IMR-90 (cell line): ENCODE results near the gene ZDHHC8. TPM values are rescaled to one million over a fixed set of nuclear protein-coding genes. Genes with fewer than 3 reads are reported as not detected.

Source experiments
- ATAC-seq: fragments of 200-7000 bp; cut with Tn5 transposase; 2 replicates; pipeline ENCODE4 v1.9.1; 2020; ENCODE audit warnings: low read depth, mild to moderate bottlenecking, moderate library complexity
- BruUV-seq: library from RNA; stranded (reverse); fragments of 400-500 nt; replicated peaks from 2 replicates; lab custom pipeline; 2021; lab: Mats Ljungman, UMichigan
- CTCF ChIA-PET: fragments of 300-600 bp; formaldehyde crosslinking; extraction: SDS; loops from one replicate; lab custom pipeline; 2021; ENCODE audit warnings: antibody characterized with exemption; lab: Yijun Ruan, JAX
- POLR2A ChIA-PET: fragments of 300-600 bp; sonication (Branson Sonifier 250); formaldehyde crosslinking; loops from one replicate; lab custom pipeline; 2022; ENCODE audit warnings: antibody characterized with exemption; ENCODE audit not compliant: unreplicated experiment; lab: Charles Lee
- DNase-seq: peaks from one replicate; pipeline ENCODE4 v3.0.0; 2013
- H2AFZ ChIP-seq: replicated peaks from 2 replicates; pipeline ENCODE3; 2013; ENCODE audit warnings: low read length, mild to moderate bottlenecking; ENCODE audit not compliant: poor library complexity
- H2AK5ac ChIP-seq: 2 replicates; pipeline ENCODE4 v1.6.1; 2013; ENCODE audit warnings: low read depth, low read length, inconsistent platforms
- H2AK9ac ChIP-seq: replicated peaks from 2 replicates; pipeline ENCODE3; 2013; ENCODE audit warnings: mild to moderate bottlenecking, low read depth, low read length, moderate library complexity; ENCODE audit not compliant: poor library complexity
- H2BK120ac ChIP-seq: 2 replicates; pipeline ENCODE4 v1.6.1; 2013; ENCODE audit warnings: low read depth, low read length, inconsistent platforms
- H2BK15ac ChIP-seq: 3 replicates; pipeline ENCODE4 v1.6.1; 2013; ENCODE audit warnings: low read depth, low read length, inconsistent platforms
- H2BK20ac ChIP-seq: 2 replicates; pipeline ENCODE4 v1.6.1; 2013; ENCODE audit warnings: low read depth, mild to moderate bottlenecking, inconsistent platforms, low read length, moderate library complexity
- H2BK5ac ChIP-seq: 2 replicates; pipeline ENCODE4 v1.6.1; 2013; ENCODE audit warnings: mild to moderate bottlenecking, low read depth, low read length, inconsistent platforms; ENCODE audit not compliant: poor library complexity, severe bottlenecking
- H3K14ac ChIP-seq: replicated peaks from 2 replicates; pipeline ENCODE4 v1.6.1; 2013; ENCODE audit warnings: low read depth, low read length, inconsistent platforms
- H3K18ac ChIP-seq: 2 replicates; pipeline ENCODE4 v1.6.1; 2013; ENCODE audit warnings: low read depth, low read length, control low read depth
- H3K23ac ChIP-seq: 2 replicates; pipeline ENCODE4 v1.6.1; 2013; ENCODE audit warnings: low read depth, low read length, inconsistent platforms
- H3K27ac ChIP-seq: 2 replicates; pipeline ENCODE4 v1.5.1; 2013; ENCODE audit warnings: mild to moderate bottlenecking, control low read depth, low read length; ENCODE audit not compliant: insufficient read depth
- H3K27me3 ChIP-seq: 2 replicates; pipeline ENCODE4 v1.6.1; 2013; ENCODE audit warnings: low read length; ENCODE audit not compliant: control insufficient read depth, insufficient read depth
- H3K36me3 ChIP-seq: 2 replicates; pipeline ENCODE4 v1.6.1; 2013; ENCODE audit warnings: low read length, mixed read lengths; ENCODE audit not compliant: control insufficient read depth, insufficient read depth
- H3K4ac ChIP-seq: 2 replicates; pipeline ENCODE4 v1.6.1; 2013; ENCODE audit warnings: low read depth, low read length, inconsistent platforms
- H3K4me1 ChIP-seq: 2 replicates; pipeline ENCODE4 v1.6.1; 2013; ENCODE audit warnings: low read length, mixed read lengths; ENCODE audit not compliant: control insufficient read depth, insufficient read depth
- H3K4me2 ChIP-seq: 2 replicates; pipeline ENCODE4 v1.6.1; 2013; ENCODE audit warnings: low read depth, mild to moderate bottlenecking, control low read depth, low read length, moderate library complexity
- H3K4me3 ChIP-seq: 2 replicates; pipeline ENCODE4 v1.5.1; 2013; ENCODE audit warnings: low read depth, mild to moderate bottlenecking, control low read depth, low read length, moderate library complexity; ENCODE audit not compliant: insufficient read depth
- H3K56ac ChIP-seq: 2 replicates; pipeline ENCODE4 v1.6.1; 2013; ENCODE audit warnings: low read length, inconsistent platforms; ENCODE audit not compliant: insufficient read depth; ENCODE audit errors: extremely low read depth
- H3K79me1 ChIP-seq, 2 experiments: 2 replicates each; pipeline ENCODE4 v1.6.1; 2013; ENCODE audit warnings: low read length in 2 of 2, inconsistent platforms in 1 of 2, low read depth in 1 of 2
- H3K9ac ChIP-seq: 2 replicates; pipeline ENCODE4 v1.6.1; 2013; ENCODE audit warnings: low read depth, low read length, control low read depth
- H3K9me1 ChIP-seq: 2 replicates; pipeline ENCODE4 v1.6.1; 2013; ENCODE audit warnings: low read length, inconsistent platforms; ENCODE audit not compliant: insufficient read depth
- H3K9me3 ChIP-seq: 2 replicates; pipeline ENCODE4 v1.6.1; 2013; ENCODE audit warnings: low read length; ENCODE audit not compliant: control insufficient read depth, insufficient read depth
- H4K20me1 ChIP-seq: 2 replicates; pipeline ENCODE4 v1.6.1; 2013; ENCODE audit warnings: low read length, inconsistent platforms; ENCODE audit not compliant: insufficient read depth
- H4K5ac ChIP-seq: 2 replicates; pipeline ENCODE4 v1.6.1; 2013; ENCODE audit warnings: mild to moderate bottlenecking, low read depth, low read length, control low read depth
- H4K8ac ChIP-seq, 2 experiments: 2 replicates each; pipeline ENCODE4 v1.6.1; 2013; ENCODE audit warnings: low read depth in 2 of 2, low read length in 2 of 2, control low read depth in 1 of 2, inconsistent platforms in 1 of 2
- H4K91ac ChIP-seq: 2 replicates; pipeline ENCODE4 v1.6.1; 2013; ENCODE audit warnings: low read depth, low read length, inconsistent platforms; ENCODE audit not compliant: insufficient read depth
- CEBPB ChIP-seq: IDR thresholded peaks from 2 replicates; pipeline ENCODE4 v1.6.1; 2012; ENCODE audit warnings: low read depth, low read length, improper control_type of control experiment
- CHD1 ChIP-seq: IDR thresholded peaks from 2 replicates; pipeline ENCODE4 v1.6.1; 2012; ENCODE audit warnings: low read depth, low read length, improper control_type of control experiment
- ELK1 ChIP-seq: fragments of 150-350 bp; IDR thresholded peaks from 2 replicates; pipeline ENCODE4 v1.6.1; 2016; ENCODE audit warnings: low read depth, mild to moderate bottlenecking, low read length, moderate library complexity, borderline replicate concordance
- MAFK ChIP-seq: IDR thresholded peaks from 2 replicates; pipeline ENCODE4 v1.6.1; 2012; ENCODE audit warnings: low read depth, low read length, improper control_type of control experiment
- RAD21 ChIP-seq: IDR thresholded peaks from 2 replicates; pipeline ENCODE4 v1.6.1; 2012; ENCODE audit warnings: low read length, improper control_type of control experiment
- RCOR1 ChIP-seq: IDR thresholded peaks from 2 replicates; pipeline ENCODE4 v1.6.1; 2012; ENCODE audit warnings: mild to moderate bottlenecking, low read length, improper control_type of control experiment; ENCODE audit not compliant: insufficient replicate concordance
- SMC3 ChIP-seq: fragments of 150-350 bp; IDR thresholded peaks from 2 replicates; pipeline ENCODE4 v1.6.1; 2016; ENCODE audit warnings: low read depth, mild to moderate bottlenecking, antibody characterized with exemption, low read length, moderate library complexity
- USF2 ChIP-seq: fragments of 150-350 bp; IDR thresholded peaks from 2 replicates; pipeline ENCODE4 v1.6.1; 2017; ENCODE audit warnings: mild to moderate bottlenecking, antibody characterized with exemption, low read length, low read depth
- WGBS, 2 experiments: methylation state at CpG; one replicate each; pipeline versions ENCODE4 v1.1.5 to v1.1.7; 2013; ENCODE audit warnings: missing lambda C conversion rate in 2 of 2; ENCODE audit not compliant: insufficient read length in 1 of 2; ENCODE audit errors: extremely low coverage in 2 of 2; 5-methylcytosine and 5-hydroxymethylcytosine counted together
- dilution Hi-C: fragments of 300-500 bp; cut with HindIII; formaldehyde crosslinking; loops from one replicate; pipeline ENCODE4 v1.14.3; 2018; ENCODE audit warnings: low sequenced_read_pairs; ENCODE audit not compliant: unreplicated experiment
- in situ Hi-C: fragments of 300-500 bp; cut with MboI; formaldehyde crosslinking; loops from 3 replicates; pipeline ENCODE4 v1.14.3; 2019; ENCODE audit warnings: low sequenced_read_pairs, inconsistent platforms, mixed read lengths
- intact Hi-C: fragments of 100-400 bp; cut with micrococcal nuclease; formaldehyde crosslinking; loops from 2 replicates; pipeline ENCODE4 v1.10.0; 2022
- polyA plus RNA-seq, 3 experiments: library from polyadenylated mRNA; depleted of rRNA; stranded (reverse); fragments of >200 nt; gene quantifications; 2 replicates each; pipeline ENCODE4 v1.2.3, GENCODE V29; 2012; ENCODE audit warnings: low replicate concordance in 1 of 3
- total RNA-seq: library from RNA; depleted of rRNA; stranded (reverse); fragments of >200 nt; gene quantifications from 2 replicates; pipeline ENCODE4 v1.2.3, GENCODE V29; 2012

Gene ZDHHC8
- total and polyA plus RNA-seq, 2 of the 4 experiments (the other 2 are of a cell fraction), result 2.5 to 72.6 TPM

- Histone ChIP-seq H3K4me2 (no peak overlapping the region), H3K27me3 (peaks cover 19% of the 10 kb centered on the region; the same call in 1 of the 2 replicates), H3K56ac (no peak overlapping the region), H3K79me1 (no peaks in the 10 kb centered on the region), H2BK20ac (no peak overlapping the region), H3K18ac (no peak overlapping the region), H4K91ac (no peak overlapping the region), H3K9me1 (no peaks in the 10 kb centered on the region), H2BK15ac (no peak overlapping the region), H2BK120ac (no peak overlapping the region), H2AFZ (peak overlapping the region; percentile 10), H3K23ac (no peak overlapping the region), H2AK5ac (no peak overlapping the region), H4K5ac (no peak overlapping the region), H3K4me3 (no peak overlapping the region), H4K8ac (no peak overlapping the region), H4K20me1 (no peaks in the 10 kb centered on the region), H2BK5ac (no peak overlapping the region), H2AK9ac (no peak overlapping the region), H3K27ac (no peak overlapping the region), H3K4me1 (no peaks in the 10 kb centered on the region), H3K36me3 (no peaks in the 10 kb centered on the region), H3K9me3 (no peaks in the 10 kb centered on the region), H3K9ac (no peak overlapping the region), H3K4ac (no peak overlapping the region), H3K14ac (no peak overlapping the region)
- BruUV-seq, result no TSS peak
- whole genome bisulfite sequencing, 2 experiments, result 66% methylated on average over 14 of the region's 19 CpGs; no CpG with 5 or more reads in 1 of the 2 experiments
- no peak for TF ChIP-seq RCOR1
- no peak for TF ChIP-seq RAD21
- no peak for TF ChIP-seq MAFK
- TF ChIP-seq ELK1, result no peak
- no peak for TF ChIP-seq CHD1
- no peak for TF ChIP-seq SMC3
- TF ChIP-seq USF2, result no peak
- no peak for TF ChIP-seq CEBPB
- ChIA-PET CTCF (no interaction called here), POLR2A (no interaction called here)
- in situ Hi-C loops, result no loop called here
- ATAC-seq, result no peak
- DNase-seq, result no peak
- dilution Hi-C loops, result no loop called here
- intact Hi-C loops, result no loop called here
Observed at GRCh38 chr22:20167643-20168322, 36.2 kb downstream of the ZDHHC8 start.
